Suprapubic skin (tissue), 4 donors: ENCODE results near the gene TSPAN18. TPM values are rescaled to one million over a fixed set of nuclear protein-coding genes. Genes with fewer than 3 reads are reported as not detected.

Experiments used
- DNase-seq, 2 donors: peaks; one replicate each; pipeline ENCODE4 v3.0.0-alpha.2; 2019; ENCODE audit warnings: low spot score in 2 of 2
- H3K27ac ChIP-seq: fragments of 200-600 bp; sonication (generic); one replicate; pipeline ENCODE4 v1.5.1; 2019
- H3K27me3 ChIP-seq: fragments of 200-600 bp; sonication (generic); one replicate; pipeline ENCODE4 v1.5.1; 2019
- H3K36me3 ChIP-seq: fragments of 200-600 bp; sonication (generic); one replicate; pipeline ENCODE4 v1.5.1; 2019
- H3K4me1 ChIP-seq: fragments of 200-600 bp; sonication (generic); one replicate; pipeline ENCODE4 v1.5.1; 2019
- H3K4me3 ChIP-seq: fragments of 200-600 bp; sonication (generic); one replicate; pipeline ENCODE4 v1.5.1; 2019; ENCODE audit warnings: mild to moderate bottlenecking
- H3K9me3 ChIP-seq: fragments of 200-600 bp; sonication (generic); one replicate; pipeline ENCODE4 v1.5.1; 2019
- EP300 ChIP-seq: sonication (generic); formaldehyde crosslinking; IDR thresholded peaks from one replicate; pipeline ENCODE4 v1.6.1; 2017; ENCODE audit warnings: antibody characterized with exemption
- POLR2A ChIP-seq, 2 donors: fragments of 450-650 bp; IDR thresholded peaks; one replicate each; pipeline ENCODE4 v1.6.1; 2017; ENCODE audit warnings: antibody characterized with exemption in 2 of 2, mild to moderate bottlenecking in 2 of 2, moderate library complexity in 2 of 2
- POLR2AphosphoS5 ChIP-seq, 3 donors: sonication (generic); formaldehyde crosslinking; IDR thresholded peaks; one replicate each; pipeline ENCODE4 v1.6.1; 2017; ENCODE audit warnings: antibody characterized with exemption in 3 of 3
- WGBS: methylation state at CpG from one replicate; pipeline ENCODE4 v1.1.5; 2018; 5-methylcytosine and 5-hydroxymethylcytosine counted together
- total RNA-seq, 4 donors: library from RNA; depleted of rRNA; stranded (reverse); fragments of >200 nt; gene quantifications; one replicate each; pipeline ENCODE4 v1.1.0, GENCODE V29; 2016
- TF ChIP-seq, protein P1 (sequence below), 2 donors: fragments of 200-600 bp in 1 of 2; fragments of 450-650 bp in 1 of 2; sonication (generic) in 1 of 2; IDR thresholded peaks; one replicate each; pipeline ENCODE4 v1.5.1; 2016 to 2019; ENCODE audit warnings: antibody characterized with exemption in 2 of 2, mild to moderate bottlenecking in 1 of 2, moderate library complexity in 1 of 2

The TSPAN18 gene
- total RNA-seq, 4 donors from 2014 or later: 1.3 to 5.1 (median 3.9) TPM

DNA sequence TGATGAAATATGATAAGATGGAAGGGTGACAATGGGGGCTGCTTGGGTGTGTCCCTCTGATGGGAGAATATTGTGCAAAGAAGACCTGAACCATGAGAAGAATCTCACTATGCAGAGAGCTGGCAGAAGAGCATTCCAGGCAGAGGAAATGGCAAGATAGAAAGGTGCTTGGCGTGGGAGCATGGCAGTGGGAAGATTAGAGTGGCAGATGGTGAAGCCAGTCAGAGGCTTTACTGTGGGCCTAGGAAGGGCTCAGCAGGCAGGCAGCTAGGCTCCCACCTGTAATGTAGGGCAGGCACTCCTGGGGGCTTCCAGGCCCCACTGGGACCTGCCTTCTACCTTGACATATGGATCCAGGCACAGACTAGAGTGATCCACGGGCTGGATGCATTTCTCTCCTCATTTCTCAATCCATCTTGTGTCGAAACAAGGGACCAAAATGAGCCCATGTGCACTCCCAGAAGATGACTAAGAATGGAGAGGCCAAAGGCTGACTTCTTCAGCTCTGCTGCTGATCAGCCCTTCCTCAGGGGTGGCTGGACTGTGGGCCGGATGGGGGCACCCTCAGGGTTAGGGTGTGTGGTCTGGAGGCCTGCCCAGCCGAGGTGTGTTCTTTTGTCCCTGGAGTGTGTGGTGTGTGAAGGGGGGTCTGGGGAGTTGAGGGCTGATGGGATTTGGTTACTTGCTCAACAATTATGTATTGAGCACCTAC, 88.3 kb downstream of the TSPAN18 start:
- H3K9me3 ChIP-seq: no peaks in the 10 kb centered on the region
- H3K4me3 ChIP-seq: no peak overlapping the region
- no peaks in the 10 kb centered on the region for H3K36me3 ChIP-seq
- H3K27me3 ChIP-seq: no peaks in the 10 kb centered on the region
- no peak for DNase-seq
- no peak overlapping the region for H3K27ac ChIP-seq
- TF ChIP-seq, protein P1, sequence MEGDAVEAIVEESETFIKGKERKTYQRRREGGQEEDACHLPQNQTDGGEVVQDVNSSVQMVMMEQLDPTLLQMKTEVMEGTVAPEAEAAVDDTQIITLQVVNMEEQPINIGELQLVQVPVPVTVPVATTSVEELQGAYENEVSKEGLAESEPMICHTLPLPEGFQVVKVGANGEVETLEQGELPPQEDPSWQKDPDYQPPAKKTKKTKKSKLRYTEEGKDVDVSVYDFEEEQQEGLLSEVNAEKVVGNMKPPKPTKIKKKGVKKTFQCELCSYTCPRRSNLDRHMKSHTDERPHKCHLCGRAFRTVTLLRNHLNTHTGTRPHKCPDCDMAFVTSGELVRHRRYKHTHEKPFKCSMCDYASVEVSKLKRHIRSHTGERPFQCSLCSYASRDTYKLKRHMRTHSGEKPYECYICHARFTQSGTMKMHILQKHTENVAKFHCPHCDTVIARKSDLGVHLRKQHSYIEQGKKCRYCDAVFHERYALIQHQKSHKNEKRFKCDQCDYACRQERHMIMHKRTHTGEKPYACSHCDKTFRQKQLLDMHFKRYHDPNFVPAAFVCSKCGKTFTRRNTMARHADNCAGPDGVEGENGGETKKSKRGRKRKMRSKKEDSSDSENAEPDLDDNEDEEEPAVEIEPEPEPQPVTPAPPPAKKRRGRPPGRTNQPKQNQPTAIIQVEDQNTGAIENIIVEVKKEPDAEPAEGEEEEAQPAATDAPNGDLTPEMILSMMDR (IDR thresholded peaks at IDR 0.05): no peak
- TF ChIP-seq EP300: no peak
- no peak for TF ChIP-seq POLR2AphosphoS5 (IDR thresholded peaks at IDR 0.05)
- no peak for TF ChIP-seq POLR2A (IDR thresholded peaks at IDR 0.05)
- 88% methylated on average over 3 of the region's 5 CpGs for WGBS
- H3K4me1 ChIP-seq: peaks cover 11% of the 10 kb centered on the region

DNA sequence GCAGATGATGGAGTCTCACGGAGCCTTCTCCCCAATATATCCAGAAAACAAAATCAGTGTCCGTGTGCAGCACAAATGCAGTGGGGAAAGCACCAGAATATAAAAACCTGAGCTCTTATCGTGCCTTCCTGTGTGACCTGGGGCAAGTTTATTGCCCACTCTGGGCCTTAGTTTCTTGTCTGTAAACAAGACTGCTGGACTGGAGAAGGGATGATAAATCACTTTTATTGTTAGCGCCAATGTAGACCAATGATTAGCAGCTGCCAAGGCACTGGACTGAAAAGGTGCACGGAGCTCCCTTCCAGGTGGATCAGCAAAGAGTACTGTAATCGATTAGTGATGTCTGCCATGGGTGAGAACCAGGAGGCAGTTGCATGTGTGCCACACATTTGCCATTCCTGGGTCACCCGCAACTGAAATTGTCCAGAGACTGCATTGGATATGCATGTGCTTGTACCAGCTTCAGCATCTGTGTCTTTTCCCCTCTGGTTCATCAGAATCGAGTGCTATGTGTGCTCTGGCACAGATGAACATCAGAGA, 89.2 kb downstream of the TSPAN18 start:
- no peak overlapping the region for H3K27ac ChIP-seq
- no peak for DNase-seq
- no peaks in the 10 kb centered on the region for H3K27me3 ChIP-seq
- WGBS: 92% methylated on average over 8 of the region's 8 CpGs
- H3K4me1 ChIP-seq: peaks cover 11% of the 10 kb centered on the region
- TF ChIP-seq EP300: no peak
- no peak for TF ChIP-seq POLR2AphosphoS5 (IDR thresholded peaks at IDR 0.05)
- no peak for TF ChIP-seq POLR2A (IDR thresholded peaks at IDR 0.05)
- TF ChIP-seq, protein P1 (IDR thresholded peaks at IDR 0.05): no peak
- no peaks in the 10 kb centered on the region for H3K36me3 ChIP-seq
- H3K4me3 ChIP-seq: no peak overlapping the region
- H3K9me3 ChIP-seq: no peaks in the 10 kb centered on the region

DNA sequence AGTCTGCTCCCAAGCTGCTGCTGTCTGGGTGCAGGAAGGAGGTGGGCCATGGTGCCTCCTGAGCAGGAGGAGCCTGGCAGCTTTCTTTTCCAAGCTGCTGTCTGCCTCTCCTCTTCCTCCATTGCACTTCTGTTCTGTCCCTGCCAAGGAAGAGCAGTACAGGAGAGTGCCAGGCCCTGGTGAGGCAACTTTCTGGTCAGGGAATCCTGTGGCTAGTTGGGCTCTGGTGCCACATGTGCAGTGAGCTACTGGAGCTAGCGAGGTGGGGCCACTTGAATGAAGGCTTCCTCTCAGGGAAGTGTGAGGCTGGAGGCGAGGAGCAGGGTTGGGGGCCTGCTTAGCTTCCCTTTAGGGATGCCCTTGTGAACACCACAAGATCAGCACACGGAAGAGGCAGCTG, 90.0 kb downstream of the TSPAN18 start:
- no peak overlapping the region for H3K4me3 ChIP-seq
- DNase-seq: no peak
- H3K4me1 ChIP-seq: peaks cover 11% of the 10 kb centered on the region
- 94% methylated on average over 2 of the region's 3 CpGs for WGBS
- no peak for TF ChIP-seq EP300
- TF ChIP-seq POLR2AphosphoS5 (IDR thresholded peaks at IDR 0.05): no peak
- H3K27me3 ChIP-seq: no peaks in the 10 kb centered on the region
- H3K36me3 ChIP-seq: no peaks in the 10 kb centered on the region
- no peaks in the 10 kb centered on the region for H3K9me3 ChIP-seq
- no peak overlapping the region for H3K27ac ChIP-seq

DNA sequence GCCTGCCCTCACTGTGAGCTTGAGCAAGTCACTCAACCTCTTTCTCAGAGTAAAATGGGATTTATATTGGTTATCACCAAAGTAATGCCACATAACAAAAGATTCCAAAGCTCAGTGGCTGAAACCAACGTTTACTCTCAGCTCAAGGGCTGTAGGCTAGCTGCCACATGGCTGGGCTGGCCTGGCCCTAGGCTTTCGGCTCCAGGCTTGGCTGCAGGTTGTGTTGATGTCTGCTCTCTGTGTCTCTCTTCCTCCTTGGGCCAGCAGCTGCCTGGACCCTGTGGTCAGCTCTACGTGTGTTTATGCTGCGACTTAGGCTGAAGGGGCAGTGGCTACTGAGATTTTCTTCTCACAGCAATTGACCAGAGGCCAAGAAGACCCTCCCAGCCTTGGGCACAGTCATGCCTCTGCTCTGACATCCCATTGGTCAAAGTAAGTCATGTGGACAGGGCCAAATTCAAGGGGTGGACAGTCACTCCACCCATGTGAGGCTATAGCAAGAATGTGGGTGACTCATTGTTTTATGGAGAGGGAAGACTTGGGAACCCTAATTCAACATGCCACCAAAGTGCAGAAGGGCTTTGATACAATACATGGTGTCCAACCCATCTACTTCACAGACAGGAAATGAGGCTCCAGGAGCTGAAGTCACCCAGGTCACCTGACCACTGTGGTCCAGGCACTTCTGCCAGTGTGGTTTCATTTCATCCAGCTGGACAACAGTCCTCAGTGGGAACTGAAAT, 90.6 kb downstream of the TSPAN18 start:
- TF ChIP-seq EP300: no peak
- no peak for TF ChIP-seq POLR2AphosphoS5 (IDR thresholded peaks at IDR 0.05)
- TF ChIP-seq, protein P1 (IDR thresholded peaks at IDR 0.05): no peak
- no peak for TF ChIP-seq POLR2A (IDR thresholded peaks at IDR 0.05)
- DNase-seq: no peak
- Histone ChIP-seq H3K4me1 (peaks cover 11% of the 10 kb centered on the region), H3K36me3 (no peaks in the 10 kb centered on the region), H3K9me3 (no peaks in the 10 kb centered on the region), H3K27ac (no peak overlapping the region), H3K4me3 (no peak overlapping the region), H3K27me3 (no peaks in the 10 kb centered on the region)
- WGBS: 87% methylated on average over 4 of the region's 4 CpGs

DNA sequence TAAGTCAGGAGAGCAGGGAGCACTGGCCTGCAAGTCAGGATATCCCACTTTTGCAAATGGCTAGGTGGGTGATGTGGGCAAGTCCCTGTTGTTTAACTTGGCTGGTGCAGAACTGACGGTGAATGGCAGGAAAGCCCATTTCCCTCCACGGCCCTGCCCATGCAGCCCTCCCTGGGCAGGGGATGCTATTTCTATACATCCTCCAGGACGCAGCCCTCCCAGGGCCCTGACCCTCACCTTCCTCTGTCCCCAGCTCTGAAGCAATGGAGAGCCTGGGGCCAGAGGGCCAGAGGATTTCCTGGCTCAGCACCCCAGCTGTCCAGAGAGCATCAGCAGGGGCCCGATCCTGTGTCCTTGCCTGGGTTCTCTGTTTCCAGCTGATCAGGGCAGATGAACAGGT, 91.3 kb downstream of the TSPAN18 start:
- Histone ChIP-seq H3K27me3 (no peaks in the 10 kb centered on the region), H3K36me3 (no peaks in the 10 kb centered on the region), H3K4me1 (peaks cover 8% of the 10 kb centered on the region), H3K27ac (no peak overlapping the region), H3K9me3 (no peaks in the 10 kb centered on the region), H3K4me3 (no peak overlapping the region)
- WGBS: 96% methylated on average over 3 of the region's 4 CpGs
- no peak for DNase-seq
- TF ChIP-seq, protein P1 (IDR thresholded peaks at IDR 0.05): no peak
- no peak for TF ChIP-seq POLR2AphosphoS5 (IDR thresholded peaks at IDR 0.05)
- TF ChIP-seq POLR2A (IDR thresholded peaks at IDR 0.05): no peak
- no peak for TF ChIP-seq EP300
